OCI-LY7 (cell line): ENCODE data around the gene DLGAP4. TPM values are rescaled to one million over a fixed set of nuclear protein-coding genes. Genes with fewer than 3 reads are reported as not detected.
A peak's percentile ranks its signal among the peaks of the same experiment; 100 is the strongest.

Source experiments
- BruUV-seq: library from RNA; stranded (reverse); fragments of 400-500 nt; replicated peaks from 2 replicates; lab custom pipeline; 2021; lab: Mats Ljungman, UMichigan
- CTCF ChIA-PET: fragments of 300-600 bp; sonication (Branson Sonifier 250); formaldehyde crosslinking; loops from one replicate; lab custom pipeline; 2022; ENCODE audit warnings: antibody characterized with exemption; ENCODE audit not compliant: unreplicated experiment; lab: Charles Lee
- POLR2A ChIA-PET: fragments of 300-600 bp; sonication (Branson Sonifier 250); formaldehyde crosslinking; loops from one replicate; lab custom pipeline; 2022; ENCODE audit warnings: antibody characterized with exemption; lab: Charles Lee
- DNase-seq: peaks from one replicate; pipeline ENCODE4 v3.0.0-alpha.2; 2015; ENCODE audit warnings: low spot score
- H2AFZ ChIP-seq: fragments of 200-600 bp; sonication (generic), shearing (Covaris generic); 2 replicates; pipeline ENCODE4 v1.6.1; 2014; ENCODE audit warnings: mild to moderate bottlenecking, antibody characterized with exemption, low read length, moderate library complexity
- H3K27ac ChIP-seq: fragments of 200-600 bp; sonication (generic); 2 replicates; pipeline ENCODE4 v1.5.1; 2014; ENCODE audit warnings: mixed run types, low read depth, mild to moderate bottlenecking, moderate library complexity, low read length, inconsistent platforms; ENCODE audit not compliant: poor library complexity, severe bottlenecking
- H3K36me3 ChIP-seq: fragments of 200-600 bp; sonication (generic); 2 replicates; pipeline ENCODE4 v1.6.1; 2014; ENCODE audit warnings: mild to moderate bottlenecking, antibody characterized with exemption, low read length, moderate library complexity, mixed read lengths; ENCODE audit not compliant: insufficient read depth
- H3K4me1 ChIP-seq: fragments of 200-600 bp; sonication (generic); 2 replicates; pipeline ENCODE4 v1.5.1; 2014; ENCODE audit warnings: mild to moderate bottlenecking, low read length; ENCODE audit not compliant: insufficient read depth, poor library complexity, severe bottlenecking
- H3K4me2 ChIP-seq: fragments of 200-600 bp; sonication (generic); 2 replicates; pipeline ENCODE4 v1.6.1; 2014; ENCODE audit warnings: mild to moderate bottlenecking, low read length
- H3K4me3 ChIP-seq: fragments of 200-600 bp; sonication (generic); 2 replicates; pipeline ENCODE4 v1.5.1; 2014; ENCODE audit warnings: mild to moderate bottlenecking, low read depth, low read length; ENCODE audit not compliant: poor library complexity, severe bottlenecking
- H3K79me2 ChIP-seq: fragments of 200-600 bp; sonication (generic); 2 replicates; pipeline ENCODE4 v1.6.1; 2016; ENCODE audit warnings: low read depth, mild to moderate bottlenecking, low read length, moderate library complexity, mixed read lengths; ENCODE audit not compliant: insufficient read depth
- H3K9me2 ChIP-seq: fragments of 200-600 bp; sonication (generic); 2 replicates; pipeline ENCODE4 v1.6.1; 2016; ENCODE audit warnings: mild to moderate bottlenecking, low read length, mixed read lengths; ENCODE audit not compliant: insufficient read depth
- H3K9me3 ChIP-seq: fragments of 200-600 bp; sonication (generic); 2 replicates; pipeline ENCODE4 v1.6.1; 2014; ENCODE audit warnings: mild to moderate bottlenecking, mixed run types, low read length, mixed read lengths
- H4K20me1 ChIP-seq: fragments of 200-600 bp; sonication (generic); 2 replicates; pipeline ENCODE4 v1.6.1; 2014; ENCODE audit warnings: mild to moderate bottlenecking, antibody characterized with exemption, low read length, moderate library complexity, mixed read lengths; ENCODE audit not compliant: insufficient read depth
- EZH2phosphoT487 ChIP-seq: fragments of 200-600 bp; sonication (generic); IDR thresholded peaks from 2 replicates; pipeline ENCODE4 v1.6.1; 2018; ENCODE audit warnings: low read depth, borderline replicate concordance, mild to moderate bottlenecking, mixed run types, antibody characterized with exemption, low read length, moderate library complexity, mixed read lengths
- intact Hi-C: fragments of 100-400 bp; cut with micrococcal nuclease; formaldehyde crosslinking; loops from one replicate; pipeline ENCODE4 v1.10.0; 2022; ENCODE audit not compliant: unreplicated experiment
- total RNA-seq, 2 experiments: library from RNA; depleted of rRNA in 1 of 2; stranded (reverse); fragments of >200 nt in 1 of 2; shearing (Covaris generic) in 1 of 2; gene quantifications; 2 replicates each; pipeline ENCODE4 v1.2.3, GENCODE V29; 2014 to 2022
- TF ChIP-seq, protein P1 (sequence below): fragments of 200-600 bp; sonication (generic); conservative IDR thresholded peaks from 2 replicates; pipeline ENCODE4 v1.5.1; 2014; ENCODE audit warnings: mild to moderate bottlenecking, antibody characterized with exemption, low read length, moderate library complexity, mixed read lengths

DLGAP4 gene
- total RNA-seq, 2 experiments from 2014 or later: 7.7 to 41.6 TPM

DNA sequence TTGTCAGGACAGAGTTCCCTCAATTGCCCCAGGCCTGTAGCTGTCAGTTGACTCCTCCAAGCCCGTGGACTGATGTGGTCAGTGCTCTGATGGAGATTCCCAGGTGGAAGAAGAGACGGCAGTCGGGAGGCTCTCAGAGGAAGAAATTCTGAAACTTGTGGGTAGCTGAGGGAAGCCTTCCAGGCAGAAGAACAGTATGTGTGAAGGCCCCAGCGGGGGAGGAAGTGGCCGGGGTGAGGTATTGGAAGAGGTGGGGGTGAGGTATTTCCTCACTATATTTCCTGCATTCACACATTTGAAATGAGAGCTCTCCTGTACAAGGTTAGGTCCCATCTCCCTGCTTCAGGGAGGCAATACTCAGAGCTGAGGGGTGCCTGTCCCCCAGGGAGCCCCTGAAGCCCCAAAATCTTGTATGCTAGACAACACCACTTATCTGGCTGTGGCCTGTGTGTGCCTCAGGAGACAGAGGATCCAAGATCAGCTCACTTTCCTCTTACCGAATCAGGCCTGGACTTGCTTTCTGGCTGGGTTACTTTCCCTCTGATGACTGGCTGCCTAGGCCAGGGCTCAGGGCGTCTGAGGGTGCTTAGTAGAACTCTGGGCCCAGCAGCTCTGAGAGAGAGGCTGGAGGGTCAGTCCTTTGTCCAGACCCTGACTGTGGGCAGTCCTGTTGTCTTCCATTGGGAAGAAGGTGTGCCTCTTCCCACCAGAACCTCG lies 185.9 kb downstream of the DLGAP4 start:
- BruUV-seq: no TSS peak
- CTCF ChIA-PET: no interaction called here
- Histone ChIP-seq H3K4me2 (peak overlapping the region; percentile 47), H3K4me1 (peaks cover 16% of the 10 kb centered on the region), H3K79me2 (no peaks in the 10 kb centered on the region), H3K9me2 (no peaks in the 10 kb centered on the region), H2AFZ (no peak overlapping the region), H4K20me1 (no peaks in the 10 kb centered on the region), H3K27ac (peak overlapping the region; percentile 8), H3K36me3 (peaks cover 8% of the 10 kb centered on the region; the same call in 1 of the 2 replicates), H3K9me3 (no peaks in the 10 kb centered on the region), H3K4me3 (peak overlapping the region; percentile 8)
- intact Hi-C loops: no loop called here
- POLR2A ChIA-PET: interaction anchor here (1.8 kb wide), 1 partner anchor 20 kb away, joined by 6 read pairs; no protein-coding TSS in a partner anchor
- TF ChIP-seq, protein P1, sequence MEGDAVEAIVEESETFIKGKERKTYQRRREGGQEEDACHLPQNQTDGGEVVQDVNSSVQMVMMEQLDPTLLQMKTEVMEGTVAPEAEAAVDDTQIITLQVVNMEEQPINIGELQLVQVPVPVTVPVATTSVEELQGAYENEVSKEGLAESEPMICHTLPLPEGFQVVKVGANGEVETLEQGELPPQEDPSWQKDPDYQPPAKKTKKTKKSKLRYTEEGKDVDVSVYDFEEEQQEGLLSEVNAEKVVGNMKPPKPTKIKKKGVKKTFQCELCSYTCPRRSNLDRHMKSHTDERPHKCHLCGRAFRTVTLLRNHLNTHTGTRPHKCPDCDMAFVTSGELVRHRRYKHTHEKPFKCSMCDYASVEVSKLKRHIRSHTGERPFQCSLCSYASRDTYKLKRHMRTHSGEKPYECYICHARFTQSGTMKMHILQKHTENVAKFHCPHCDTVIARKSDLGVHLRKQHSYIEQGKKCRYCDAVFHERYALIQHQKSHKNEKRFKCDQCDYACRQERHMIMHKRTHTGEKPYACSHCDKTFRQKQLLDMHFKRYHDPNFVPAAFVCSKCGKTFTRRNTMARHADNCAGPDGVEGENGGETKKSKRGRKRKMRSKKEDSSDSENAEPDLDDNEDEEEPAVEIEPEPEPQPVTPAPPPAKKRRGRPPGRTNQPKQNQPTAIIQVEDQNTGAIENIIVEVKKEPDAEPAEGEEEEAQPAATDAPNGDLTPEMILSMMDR: no peak
- TF ChIP-seq EZH2phosphoT487: no peak
- peak; percentile 51 for DNase-seq

DNA sequence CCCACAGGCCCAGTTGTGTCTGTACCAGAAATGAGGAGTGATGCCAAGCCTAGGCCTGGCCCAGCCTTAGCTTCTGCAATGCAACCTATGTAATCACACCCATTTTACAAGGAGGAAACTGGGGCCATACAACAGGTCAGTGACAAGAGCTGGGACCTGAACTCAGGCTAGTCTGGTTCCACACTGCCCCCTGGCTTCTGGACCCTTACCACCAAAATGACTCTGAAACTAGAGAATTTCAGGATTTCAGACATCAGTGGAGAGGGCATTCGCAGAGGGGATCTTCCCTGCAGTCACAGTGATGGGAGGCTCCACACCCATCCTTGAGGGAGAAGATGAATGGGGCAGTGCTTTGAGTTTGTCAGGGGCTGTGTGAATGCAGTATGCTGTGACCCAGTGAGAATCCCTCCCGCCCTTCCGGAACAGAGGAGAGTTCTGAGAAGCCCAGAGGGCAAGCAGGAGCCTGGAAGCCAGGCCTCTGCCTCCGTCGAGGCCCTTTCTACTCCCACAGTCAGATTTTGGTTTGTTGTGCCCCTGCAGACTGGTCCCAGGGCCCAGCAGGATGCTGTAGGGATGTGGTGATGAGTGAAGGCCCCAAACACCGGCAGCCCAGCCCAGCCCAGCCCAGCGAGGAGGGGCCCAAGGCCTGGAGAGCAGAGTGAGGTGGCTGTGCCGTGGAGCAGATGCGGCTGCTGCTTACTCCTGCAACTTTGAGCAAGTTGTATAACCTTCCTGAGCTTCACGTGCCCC lies 187.1 kb downstream of the DLGAP4 start:
- BruUV-seq: no TSS peak
- Histone ChIP-seq H2AFZ (no peak overlapping the region), H3K36me3 (peaks cover 14% of the 10 kb centered on the region; the same call in 1 of the 2 replicates), H3K79me2 (no peaks in the 10 kb centered on the region), H4K20me1 (no peaks in the 10 kb centered on the region), H3K4me1 (peaks cover 16% of the 10 kb centered on the region), H3K4me2 (no peak overlapping the region), H3K27ac (no peak overlapping the region), H3K9me2 (no peaks in the 10 kb centered on the region), H3K9me3 (no peaks in the 10 kb centered on the region), H3K4me3 (no peak overlapping the region)
- peak; percentile 31 for DNase-seq
- TF ChIP-seq, protein P1: peak; percentile 65
- TF ChIP-seq EZH2phosphoT487: no peak
- ChIA-PET POLR2A (no interaction called here), CTCF (no interaction called here)
- intact Hi-C loops: no loop called here

DNA sequence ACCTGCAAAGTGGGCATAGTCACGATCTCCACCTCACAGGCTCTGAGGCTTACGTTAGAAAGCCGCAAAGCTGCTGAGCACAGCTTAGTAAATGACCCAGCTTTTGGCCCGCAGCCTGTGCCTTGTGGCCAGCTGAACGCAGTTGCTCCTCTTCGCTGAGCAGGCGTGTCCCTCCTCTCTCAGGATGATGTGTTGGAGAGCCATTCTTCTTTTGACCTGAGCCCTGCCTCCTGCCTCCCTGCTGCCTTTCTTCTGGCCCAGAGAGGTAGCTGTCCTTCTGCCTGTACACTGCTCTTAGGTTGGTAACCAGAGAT lies 187.6 kb downstream of the DLGAP4 start:
- ChIA-PET POLR2A (interaction anchor here (0.6 kb wide), 1 partner anchor 8 kb away, joined by 6 read pairs; no protein-coding TSS in a partner anchor), CTCF (no interaction called here)
- H3K27ac ChIP-seq: no peak overlapping the region
- no TSS peak for BruUV-seq
- H3K4me3 ChIP-seq: no peak overlapping the region
- H3K79me2 ChIP-seq: no peaks in the 10 kb centered on the region
- no peaks in the 10 kb centered on the region for H3K9me2 ChIP-seq
- no peaks in the 10 kb centered on the region for H3K9me3 ChIP-seq
- H2AFZ ChIP-seq: no peak overlapping the region
- H3K36me3 ChIP-seq: peaks cover 14% of the 10 kb centered on the region; the same call in 1 of the 2 replicates
- H3K4me1 ChIP-seq: peaks cover 16% of the 10 kb centered on the region
- no peak for DNase-seq
- no peaks in the 10 kb centered on the region for H4K20me1 ChIP-seq
- intact Hi-C loops: no loop called here
- no peak overlapping the region for H3K4me2 ChIP-seq
- no peak for TF ChIP-seq EZH2phosphoT487
- TF ChIP-seq, protein P1: no peak
